Glutamatergic neuron (in vitro differentiated cells): ENCODE measurements around the gene MCAM. TPM values are rescaled to one million over a fixed set of nuclear protein-coding genes. Genes with fewer than 3 reads are reported as not detected.

ENCODE experiments used
- DNase-seq: peaks from one replicate; pipeline ENCODE4 v3.0.0; 2022
- H3K27ac Mint-ChIP-seq: one replicate; pipeline ENCODE4 v1.8.0; 2020; ENCODE audit warnings: mild to moderate bottlenecking, mixed read lengths, inconsistent platforms; ENCODE audit not compliant: unreplicated experiment
- H3K27me3 Mint-ChIP-seq: one replicate; pipeline ENCODE4 v1.8.0; 2020; ENCODE audit warnings: mild to moderate bottlenecking, moderate library complexity, mixed read lengths, inconsistent platforms; ENCODE audit not compliant: unreplicated experiment
- H3K36me3 Mint-ChIP-seq: one replicate; pipeline ENCODE4 v1.8.0; 2020; ENCODE audit warnings: mild to moderate bottlenecking, mixed read lengths, inconsistent platforms; ENCODE audit not compliant: unreplicated experiment
- H3K4me1 Mint-ChIP-seq: one replicate; pipeline ENCODE4 v1.8.0; 2020; ENCODE audit warnings: mild to moderate bottlenecking, low read depth, mixed read lengths, inconsistent platforms; ENCODE audit not compliant: unreplicated experiment
- H3K4me3 Mint-ChIP-seq: one replicate; pipeline ENCODE4 v1.8.0; 2020; ENCODE audit warnings: mild to moderate bottlenecking, mixed read lengths, inconsistent platforms; ENCODE audit not compliant: unreplicated experiment
- H3K9me3 Mint-ChIP-seq: one replicate; pipeline ENCODE4 v1.8.0; 2020; ENCODE audit warnings: mild to moderate bottlenecking, moderate library complexity, mixed read lengths, inconsistent platforms; ENCODE audit not compliant: unreplicated experiment
- total RNA-seq: library from RNA; stranded (reverse); fragmentation: NEBNext Ultra II Directional; extraction: Animal tissue kit (Norgen Biotek cat#: 25700); gene quantifications from one replicate; pipeline ENCODE4 v1.2.1, GENCODE V29; 2021; ENCODE audit not compliant: unreplicated experiment
- TF ChIP-seq, protein P1 (sequence below): fragments of 200-600 bp; sonication (generic); IDR thresholded peaks from one replicate; pipeline ENCODE4 v1.5.0; 2021; ENCODE audit not compliant: partially characterized antibody, unreplicated experiment

The MCAM gene
- total RNA-seq, 1 donor from 2014 or later = 11.4 TPM

DNA sequence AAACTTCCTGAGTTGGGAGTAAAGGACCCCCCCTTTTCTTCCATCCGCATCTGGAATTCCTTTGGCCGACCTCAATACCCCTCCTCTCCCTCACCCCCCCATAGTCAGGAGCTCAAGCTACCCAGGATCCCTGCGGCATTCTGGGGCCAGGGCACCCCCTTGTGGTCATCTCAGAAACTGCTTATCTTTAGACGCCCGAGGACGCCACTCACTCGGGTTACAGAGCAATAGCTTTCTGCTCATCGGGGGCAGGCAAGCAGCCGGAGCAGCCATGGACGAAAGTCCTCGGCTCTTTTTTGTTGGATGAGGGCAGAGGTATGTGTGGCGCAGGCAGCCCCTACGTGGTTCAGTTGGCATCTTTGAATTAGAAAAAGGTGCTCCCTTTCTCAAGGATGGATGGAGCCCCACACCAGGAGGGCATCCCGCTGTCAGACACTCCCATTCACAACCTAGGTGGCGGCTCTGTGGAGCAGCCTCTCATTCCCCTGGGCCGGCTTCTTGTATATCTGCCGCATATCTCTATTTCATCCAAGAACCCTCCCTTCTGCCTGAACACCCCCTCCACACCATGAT lies 21.5 kb upstream of the MCAM start:
- DNase-seq = peak; percentile 83
- Mint-ChIP-seq H3K27me3 (peaks cover 14% of the 10 kb centered on the region), H3K9me3 (peaks cover 5% of the 10 kb centered on the region), H3K4me3 (peak overlapping the region; percentile 57), H3K4me1 (peaks cover 10% of the 10 kb centered on the region), H3K36me3 (no peaks in the 10 kb centered on the region), H3K27ac (no peak overlapping the region)
- TF ChIP-seq, protein P1, sequence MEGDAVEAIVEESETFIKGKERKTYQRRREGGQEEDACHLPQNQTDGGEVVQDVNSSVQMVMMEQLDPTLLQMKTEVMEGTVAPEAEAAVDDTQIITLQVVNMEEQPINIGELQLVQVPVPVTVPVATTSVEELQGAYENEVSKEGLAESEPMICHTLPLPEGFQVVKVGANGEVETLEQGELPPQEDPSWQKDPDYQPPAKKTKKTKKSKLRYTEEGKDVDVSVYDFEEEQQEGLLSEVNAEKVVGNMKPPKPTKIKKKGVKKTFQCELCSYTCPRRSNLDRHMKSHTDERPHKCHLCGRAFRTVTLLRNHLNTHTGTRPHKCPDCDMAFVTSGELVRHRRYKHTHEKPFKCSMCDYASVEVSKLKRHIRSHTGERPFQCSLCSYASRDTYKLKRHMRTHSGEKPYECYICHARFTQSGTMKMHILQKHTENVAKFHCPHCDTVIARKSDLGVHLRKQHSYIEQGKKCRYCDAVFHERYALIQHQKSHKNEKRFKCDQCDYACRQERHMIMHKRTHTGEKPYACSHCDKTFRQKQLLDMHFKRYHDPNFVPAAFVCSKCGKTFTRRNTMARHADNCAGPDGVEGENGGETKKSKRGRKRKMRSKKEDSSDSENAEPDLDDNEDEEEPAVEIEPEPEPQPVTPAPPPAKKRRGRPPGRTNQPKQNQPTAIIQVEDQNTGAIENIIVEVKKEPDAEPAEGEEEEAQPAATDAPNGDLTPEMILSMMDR = peak; percentile 77

DNA sequence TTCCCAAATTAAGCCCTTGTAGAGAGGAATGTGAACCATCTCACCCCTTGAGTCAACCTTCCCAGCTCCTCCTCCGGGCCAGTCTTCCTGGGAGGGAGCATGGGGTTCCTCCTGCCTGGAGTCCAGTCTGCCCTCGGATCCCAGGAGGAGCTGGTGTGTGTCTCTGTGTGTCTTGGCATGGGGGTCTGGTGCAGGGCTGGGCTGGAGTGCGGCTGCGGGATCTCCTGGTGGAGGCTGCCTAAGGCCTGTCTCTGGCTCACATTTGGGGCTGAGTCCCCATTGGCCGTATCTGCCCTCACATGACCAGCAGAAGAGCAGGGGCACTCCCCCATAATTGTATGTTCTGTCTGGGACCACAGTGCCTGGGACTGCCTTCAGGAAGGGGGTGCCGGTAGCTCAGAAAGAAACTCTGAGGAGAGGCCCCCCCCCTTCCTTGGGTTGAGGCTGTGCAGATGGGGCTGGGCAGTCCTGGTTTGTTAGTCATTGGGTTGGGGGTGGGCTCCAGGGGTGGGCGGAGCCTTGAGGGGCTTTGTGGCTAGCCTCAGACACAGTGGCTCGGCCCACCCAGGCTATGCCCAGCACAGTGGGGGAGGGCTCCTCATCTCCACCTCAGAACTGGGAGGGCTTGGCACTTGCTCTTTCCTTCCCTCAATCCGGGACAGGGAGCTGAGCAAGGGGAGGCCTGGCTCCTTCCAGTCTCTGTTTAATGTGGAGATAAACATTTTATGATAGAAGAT lies 20.8 kb upstream of the MCAM start:
- H3K27me3 Mint-ChIP-seq = peaks cover 10% of the 10 kb centered on the region
- TF ChIP-seq, protein P1 = no peak
- H3K9me3 Mint-ChIP-seq = peaks cover 5% of the 10 kb centered on the region
- H3K27ac Mint-ChIP-seq = no peak overlapping the region
- peak; percentile 33 for DNase-seq
- H3K4me1 Mint-ChIP-seq = peaks cover 10% of the 10 kb centered on the region
- H3K4me3 Mint-ChIP-seq = peak overlapping the region; percentile 57
- no peaks in the 10 kb centered on the region for H3K36me3 Mint-ChIP-seq

DNA sequence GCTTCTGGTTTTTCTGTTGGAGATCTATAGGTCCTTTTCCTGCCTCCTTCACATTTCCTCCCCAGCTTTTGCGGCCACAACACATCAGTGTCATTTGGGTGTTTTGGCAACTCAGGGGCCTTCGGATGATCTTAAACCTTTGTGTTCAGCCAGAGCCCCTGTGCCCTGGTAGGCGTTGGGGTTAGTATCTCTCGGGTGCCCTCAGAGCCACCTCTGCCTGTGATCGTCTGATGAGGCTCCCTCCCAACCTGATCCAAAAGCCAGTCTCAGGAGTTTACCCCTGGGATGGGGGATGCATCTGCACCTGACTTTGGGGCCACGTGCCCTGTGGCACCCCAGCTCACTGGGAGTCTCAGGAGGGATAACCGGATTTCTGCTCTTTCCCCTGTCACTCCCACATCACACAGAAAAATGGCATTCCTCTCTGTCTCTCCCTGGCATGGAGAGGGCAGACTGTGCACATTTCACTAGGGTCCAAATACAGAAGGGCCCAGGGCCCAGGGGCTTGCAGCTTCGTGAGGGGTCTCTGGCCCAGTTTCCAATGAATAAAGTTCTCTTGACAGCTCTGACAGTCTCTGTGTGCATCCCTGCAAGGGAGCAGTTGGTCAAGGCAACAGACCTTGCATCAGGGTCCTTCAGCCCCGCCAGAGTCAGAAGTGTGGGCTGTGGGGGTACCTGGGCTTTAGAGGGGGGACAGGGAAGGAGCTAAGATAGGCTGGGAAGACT lies 20.0 kb upstream of the MCAM start:
- DNase-seq = no peak
- Mint-ChIP-seq H3K27ac (no peak overlapping the region), H3K27me3 (peaks cover 10% of the 10 kb centered on the region), H3K36me3 (no peaks in the 10 kb centered on the region), H3K4me1 (peaks cover 10% of the 10 kb centered on the region), H3K9me3 (peaks cover 5% of the 10 kb centered on the region), H3K4me3 (no peak overlapping the region)
- TF ChIP-seq, protein P1 = no peak

DNA sequence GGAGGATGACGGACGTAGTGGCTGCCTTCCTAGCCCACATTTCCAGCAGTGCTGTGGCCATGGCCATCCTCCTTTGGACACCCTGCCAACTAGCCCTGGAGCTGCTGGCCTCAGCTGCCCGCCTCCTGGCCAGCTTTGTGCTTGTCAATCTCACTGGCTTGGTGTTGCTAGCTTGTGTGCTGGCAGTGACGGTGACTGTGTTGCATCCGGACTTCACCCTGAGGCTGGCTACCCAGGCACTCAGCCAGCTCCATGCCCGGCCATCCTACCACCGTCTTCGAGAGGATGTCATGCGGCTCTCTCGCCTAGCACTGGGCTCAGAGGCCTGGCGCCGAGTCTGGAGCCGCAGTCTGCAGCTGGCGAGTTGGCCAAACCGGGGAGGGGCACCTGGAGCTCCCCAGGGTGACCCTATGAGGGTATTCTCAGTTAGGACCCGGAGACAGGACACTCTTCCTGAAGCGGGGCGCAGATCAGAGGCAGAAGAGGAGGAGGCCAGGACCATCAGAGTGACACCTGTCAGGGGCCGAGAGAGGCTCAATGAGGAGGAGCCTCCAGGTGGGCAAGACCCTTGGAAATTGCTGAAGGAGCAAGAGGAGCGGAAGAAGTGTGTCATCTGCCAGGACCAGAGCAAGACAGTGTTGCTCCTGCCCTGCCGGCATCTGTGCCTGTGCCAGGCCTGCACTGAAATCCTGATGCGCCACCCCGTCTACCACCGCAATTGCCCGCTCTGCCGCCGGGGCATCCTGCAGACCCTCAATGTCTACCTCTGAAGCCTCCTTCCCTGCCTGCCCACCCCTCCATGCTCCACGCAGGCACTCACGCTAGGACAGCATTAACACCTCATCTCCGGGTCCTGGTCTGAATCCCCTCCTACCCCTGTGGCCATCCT lies 19.0 kb upstream of the MCAM start:
- Mint-ChIP-seq H3K9me3 (peaks cover 4% of the 10 kb centered on the region), H3K27me3 (peaks cover 6% of the 10 kb centered on the region), H3K4me3 (peak overlapping the region; percentile 100), H3K4me1 (peaks cover 10% of the 10 kb centered on the region), H3K27ac (no peak overlapping the region), H3K36me3 (no peaks in the 10 kb centered on the region)
- TF ChIP-seq, protein P1 = no peak
- DNase-seq = no peak
